Dermis blood vessel endothelial cell (primary cell): ENCODE results near the gene NRXN3. TPM values are rescaled to one million over a fixed set of nuclear protein-coding genes. Genes with fewer than 3 reads are reported as not detected.

Source experiments
- DNase-seq: peaks from one replicate; pipeline ENCODE4 v3.0.0; 2010
- total RNA-seq: library from RNA; depleted of rRNA; stranded (reverse); fragments of >200 nt; gene quantifications from 2 replicates; pipeline ENCODE4 v1.2.3, GENCODE V29; 2014

The NRXN3 gene
- under 0.01 and 0.05 TPM in 2 replicates for total RNA-seq

GRCh38 chr14:78170203-78170602 is at the start of gene NRXN3:
Gene NRXN3, plus strand, starts transcription at chr14:78170373. Its CDS starts 72,721 bp downstream, at chr14:78243094.
- no peak for DNase-seq

GRCh38 chr14:78122436-78122835 is 47.7 kb upstream of the NRXN3 start:
- DNase-seq = no peak

GRCh38 chr14:78123650-78124253 is 46.4 kb upstream of the NRXN3 start:
- no peak for DNase-seq

- DNase-seq = no peak
Observed at GRCh38 chr14:78127961-78128360, 42.2 kb upstream of the NRXN3 start.

- DNase-seq = no peak
Observed at GRCh38 chr14:78129375-78129774, 40.8 kb upstream of the NRXN3 start.

GRCh38 chr14:78130356-78130755 is 39.8 kb upstream of the NRXN3 start:
- no peak for DNase-seq

GRCh38 chr14:78131201-78131600 is 39.0 kb upstream of the NRXN3 start:
- no peak for DNase-seq

- DNase-seq = no peak
Observed at GRCh38 chr14:78131616-78132015, 38.6 kb upstream of the NRXN3 start.

GRCh38 chr14:78135450-78135891 is 34.7 kb upstream of the NRXN3 start:
- DNase-seq = no peak

- DNase-seq = no peak
Observed at GRCh38 chr14:78136695-78137094, 33.5 kb upstream of the NRXN3 start.

- no peak for DNase-seq
Observed at GRCh38 chr14:78141590-78141989, 28.6 kb upstream of the NRXN3 start.

GRCh38 chr14:78142998-78143397 is 27.2 kb upstream of the NRXN3 start:
- DNase-seq = no peak

GRCh38 chr14:78143489-78144145 is 26.6 kb upstream of the NRXN3 start:
- no peak for DNase-seq

GRCh38 chr14:78152201-78153063 is 17.7 kb upstream of the NRXN3 start:
- no peak for DNase-seq

GRCh38 chr14:78153064-78153341 is 17.2 kb upstream of the NRXN3 start:
- no peak for DNase-seq

- DNase-seq = no peak
Observed at GRCh38 chr14:78154827-78155226, 15.3 kb upstream of the NRXN3 start.

- DNase-seq = no peak
Observed at GRCh38 chr14:78156196-78156595, 14.0 kb upstream of the NRXN3 start.

GRCh38 chr14:78157494-78158437 is 12.4 kb upstream of the NRXN3 start:
- peak; percentile 12 for DNase-seq

GRCh38 chr14:78162202-78162601 is 8.0 kb upstream of the NRXN3 start:
- DNase-seq = no peak

GRCh38 chr14:78164226-78164853 is 5.8 kb upstream of the NRXN3 start:
- DNase-seq = peak; percentile 2

GRCh38 chr14:78172428-78172827 is 2.3 kb downstream of the NRXN3 start:
- no peak for DNase-seq
